NT2/D1 (cell line): ENCODE results near the gene CDKL4.
"Not testable (repeated sequence)": the region's sequence is repeated elsewhere in the genome, so short reads cannot be mapped to it uniquely, and the experiment has no call there.

ENCODE experiments used
- DNase-seq: peaks from one replicate; pipeline ENCODE4 v3.0.0-alpha.2; 2011; ENCODE audit warnings: low read depth, low spot score
- H3K27me3 ChIP-seq: 2 replicates; pipeline ENCODE4 v1.6.0; 2011; ENCODE audit warnings: mild to moderate bottlenecking; ENCODE audit not compliant: insufficient read length, insufficient read depth
- H3K36me3 ChIP-seq: 2 replicates; pipeline ENCODE4 v1.6.1; 2011; ENCODE audit warnings: mild to moderate bottlenecking, low read length, mixed read lengths; ENCODE audit not compliant: insufficient read depth, insufficient read length
- H3K4me1 ChIP-seq: 2 replicates; pipeline ENCODE4 v1.5.1; 2011; ENCODE audit not compliant: insufficient read depth, insufficient read length
- H3K4me3 ChIP-seq: 2 replicates; pipeline ENCODE4 v1.5.1; 2011; ENCODE audit warnings: low read depth; ENCODE audit not compliant: insufficient read length
- H3K9ac ChIP-seq: 2 replicates; pipeline ENCODE4 v1.6.0; 2011; ENCODE audit warnings: low read depth; ENCODE audit not compliant: insufficient read length
- H3K9me3 ChIP-seq: 2 replicates; pipeline ENCODE4 v1.5.1; 2011; ENCODE audit warnings: mild to moderate bottlenecking, low read length; ENCODE audit not compliant: insufficient read depth
- SUZ12 ChIP-seq: IDR thresholded peaks from 2 replicates; pipeline ENCODE4 v1.6.1; 2011; ENCODE audit not compliant: insufficient read length, insufficient read depth; ENCODE audit errors: extremely low read depth
- YY1 ChIP-seq: IDR thresholded peaks from 2 replicates; pipeline ENCODE4 v1.6.1; 2011; ENCODE audit not compliant: insufficient read length, insufficient read depth
- ZNF274 ChIP-seq: IDR thresholded peaks from 2 replicates; pipeline ENCODE4 v1.6.1; 2011; ENCODE audit warnings: mild to moderate bottlenecking, low read depth, low read length

CDKL4 gene

GRCh38 chr2:39247512-39248043, 3.8 kb upstream of the CDKL4 start:
- no peak for DNase-seq
- H3K4me1 ChIP-seq: no peaks in the 10 kb centered on the region
- H3K9me3 ChIP-seq: peaks cover 30% of the 10 kb centered on the region
- no peak overlapping the region for H3K4me3 ChIP-seq
- peaks cover 19% of the 10 kb centered on the region for H3K36me3 ChIP-seq
- TF ChIP-seq ZNF274: no peak
- no peak for TF ChIP-seq SUZ12
- no peak for TF ChIP-seq YY1
- H3K9ac ChIP-seq: no peak overlapping the region
- H3K27me3 ChIP-seq: no peaks in the 10 kb centered on the region

DNA sequence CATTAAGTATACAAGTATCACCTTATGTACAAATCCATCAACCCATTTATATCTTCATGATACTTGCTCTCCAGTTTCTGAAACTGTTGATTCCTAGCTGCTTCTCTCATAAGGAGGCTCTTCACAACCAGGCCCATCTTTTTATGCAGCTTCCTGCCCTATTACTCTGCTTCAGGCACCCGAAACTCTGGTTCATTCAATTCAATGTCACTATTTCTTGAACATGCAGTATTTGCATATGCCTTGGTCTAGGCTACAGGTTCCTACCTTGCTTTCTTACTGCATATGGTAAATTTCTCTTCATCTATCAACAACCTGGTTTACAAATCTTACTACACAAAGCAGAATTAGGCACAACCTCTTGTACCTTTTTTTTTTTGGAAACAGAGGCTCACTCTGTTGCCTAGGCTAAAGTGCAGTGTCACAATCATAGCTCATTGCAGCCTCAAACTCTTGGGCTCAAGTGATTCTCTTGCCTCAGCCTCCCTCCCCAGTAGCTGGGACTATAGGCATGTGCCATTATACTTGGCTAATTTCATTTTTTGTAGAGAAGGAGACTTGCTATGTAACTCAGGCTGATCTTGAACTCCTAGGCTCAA, 2.7 kb upstream of the CDKL4 start:
- Histone ChIP-seq H3K9me3 (peaks cover 21% of the 10 kb centered on the region), H3K9ac (no peak overlapping the region), H3K36me3 (peaks cover 10% of the 10 kb centered on the region), H3K4me3 (no peak overlapping the region), H3K4me1 (no peaks in the 10 kb centered on the region), H3K27me3 (no peaks in the 10 kb centered on the region)
- DNase-seq: no peak
- TF ChIP-seq SUZ12 (no peak), YY1 (no peak), ZNF274 (no peak)

GRCh38 chr2:39244963-39245625, 1.3 kb upstream of the CDKL4 start:
- H3K27me3 ChIP-seq, H3K4me3 ChIP-seq, DNase-seq, H3K4me1 ChIP-seq, H3K9me3 ChIP-seq, H3K36me3 ChIP-seq, H3K9ac ChIP-seq: not testable (repeated sequence)

- H3K36me3 ChIP-seq, H3K4me1 ChIP-seq, H3K27me3 ChIP-seq, H3K9me3 ChIP-seq, H3K4me3 ChIP-seq, DNase-seq, H3K9ac ChIP-seq: not testable (repeated sequence)
These were observed 582 bp upstream of the CDKL4 start for GRCh38 chr2:39244241-39244862.

GRCh38 chr2:39241588-39241987, 2.2 kb downstream of the CDKL4 start:
- Histone ChIP-seq H3K4me1 (no peaks in the 10 kb centered on the region), H3K27me3 (no peaks in the 10 kb centered on the region), H3K4me3 (no peak overlapping the region), H3K9me3 (peaks cover 6% of the 10 kb centered on the region; the same call in 1 of the 2 replicates), H3K36me3 (no peaks in the 10 kb centered on the region), H3K9ac (no peak overlapping the region)
- TF ChIP-seq YY1: no peak
- no peak for TF ChIP-seq SUZ12
- TF ChIP-seq ZNF274: no peak
- DNase-seq: no peak

DNA sequence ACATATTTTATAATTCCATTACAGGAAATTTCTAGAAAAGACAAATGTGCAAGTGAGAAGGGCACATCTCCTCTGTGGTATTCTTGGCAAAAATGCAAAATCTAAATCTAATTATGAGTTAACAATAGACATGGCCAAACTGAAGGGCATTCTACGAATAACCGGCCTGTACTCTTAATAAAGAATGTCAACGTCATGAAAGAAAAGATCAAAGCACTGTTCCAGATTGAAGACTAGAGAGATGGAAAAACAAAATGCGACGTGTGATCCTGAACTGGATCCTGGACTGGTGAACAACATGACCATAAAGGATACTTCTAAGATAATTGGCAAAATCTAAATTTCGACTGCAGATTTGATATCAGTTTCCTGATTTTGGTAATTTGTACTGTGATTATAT, 3.0 kb downstream of the CDKL4 start:
- H3K36me3 ChIP-seq: no peaks in the 10 kb centered on the region
- no peak for TF ChIP-seq SUZ12
- no peak for TF ChIP-seq ZNF274
- no peak for TF ChIP-seq YY1
- H3K27me3 ChIP-seq: no peaks in the 10 kb centered on the region
- no peak for DNase-seq
- H3K9ac ChIP-seq: no peak overlapping the region
- H3K4me1 ChIP-seq: no peaks in the 10 kb centered on the region
- peaks cover 6% of the 10 kb centered on the region; the same call in 1 of the 2 replicates for H3K9me3 ChIP-seq
- no peak overlapping the region for H3K4me3 ChIP-seq

DNA sequence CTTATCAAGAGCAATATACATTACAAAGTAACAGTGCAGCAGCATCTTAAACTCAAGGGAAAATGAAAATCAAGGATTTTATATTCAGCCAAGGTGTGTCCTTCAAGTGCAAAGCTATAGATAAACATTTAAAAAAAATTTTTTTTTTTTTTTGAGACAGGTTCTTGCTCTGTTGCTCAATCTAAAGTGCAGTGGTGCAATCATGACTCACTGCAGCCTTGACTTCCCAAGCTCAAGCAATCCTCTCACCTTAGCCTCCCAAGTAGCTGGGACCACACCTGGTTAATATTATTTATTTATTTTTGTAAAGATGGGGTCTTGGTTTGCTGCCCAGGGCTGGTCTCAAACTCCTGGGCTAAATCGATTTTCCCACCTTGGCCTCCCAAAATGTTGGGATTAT, 9.0 kb downstream of the CDKL4 start:
- no peak for DNase-seq
- Histone ChIP-seq H3K36me3 (no peaks in the 10 kb centered on the region), H3K4me3 (no peak overlapping the region)

More for the DNA sequence above, 9.0 kb downstream of the CDKL4 start:
- no peak for TF ChIP-seq SUZ12
- TF ChIP-seq ZNF274: no peak
- TF ChIP-seq YY1: no peak
- Histone ChIP-seq H3K27me3 (no peaks in the 10 kb centered on the region), H3K4me1 (no peaks in the 10 kb centered on the region), H3K9me3 (no peaks in the 10 kb centered on the region), H3K9ac (no peak overlapping the region)
